ENCODE results near the gene TOMM20.
"Not testable (repeated sequence)": the region's sequence is repeated elsewhere in the genome, so short reads cannot be mapped to it uniquely, and the experiment has no call there.

Gene TOMM20

GRCh38 chr1:235073968-235074522, 54.6 kb downstream of the TOMM20 start:
- H3K9ac ChIP-seq (ENCODE audit: insufficient read length), result no peak overlapping the region
- no peak for DNase-seq (ENCODE audit: low read depth, low spot score)
- 0 out of 2 replicates have a peak overlapping the region, but pooled peaks have one; percentile 60 for H3K27ac ChIP-seq

GRCh38 chr1:235073331-235073967, 55.2 kb downstream of the TOMM20 start:
- Histone ChIP-seq H3K4me3 (no peak overlapping the region), H3K27ac (no peak overlapping the region), H3K36me3 (ENCODE audit: insufficient read depth, low read length) (no peaks in the 10 kb centered on the region), H3K9ac (ENCODE audit: insufficient read length) (no peak overlapping the region), H3K9me3 (ENCODE audit: low read depth, low read length) (no peaks in the 10 kb centered on the region)
- no peak for TF ChIP-seq FOXP2 (optimal IDR thresholded peaks at IDR 0.05; ENCODE audit: control extremely low read depth, extremely low read length, insufficient read depth)
- TF ChIP-seq EZH2 (IDR thresholded peaks at IDR 0.05), result no peak
- no peak for TF ChIP-seq POLR2AphosphoS5 (IDR thresholded peaks at IDR 0.05; ENCODE audit: borderline replicate concordance, low read depth, low read length)
- DNase-seq (ENCODE audit: low read depth, low spot score), result no peak

More at GRCh38 chr1:235073968-235074522, 54.6 kb downstream of the TOMM20 start:
- Histone ChIP-seq H3K36me3 (ENCODE audit: insufficient read depth, low read length) (no peaks in the 10 kb centered on the region), H3K4me3 (no peak overlapping the region), H3K9me3 (ENCODE audit: low read depth, low read length) (no peaks in the 10 kb centered on the region)
- TF ChIP-seq FOXP2 (optimal IDR thresholded peaks at IDR 0.05; ENCODE audit: control extremely low read depth, extremely low read length, insufficient read depth) (no peak), POLR2AphosphoS5 (IDR thresholded peaks at IDR 0.05; ENCODE audit: borderline replicate concordance, low read depth, low read length) (no peak), EZH2 (IDR thresholded peaks at IDR 0.05) (no peak)

GRCh38 chr1:235072577-235072976, 56.1 kb downstream of the TOMM20 start:
- DNase-seq (ENCODE audit: low read depth, low spot score); H3K4me3 ChIP-seq; H3K9ac ChIP-seq (ENCODE audit: insufficient read length); H3K36me3 ChIP-seq (ENCODE audit: insufficient read depth, low read length); H3K27ac ChIP-seq; H3K9me3 ChIP-seq (ENCODE audit: low read depth, low read length): not testable (repeated sequence)

- no peak for TF ChIP-seq POLR2AphosphoS5 (IDR thresholded peaks at IDR 0.05; ENCODE audit: borderline replicate concordance, low read depth, low read length)
- no peak for TF ChIP-seq FOXP2 (optimal IDR thresholded peaks at IDR 0.05; ENCODE audit: control extremely low read depth, extremely low read length, insufficient read depth)
- no peak for TF ChIP-seq EZH2 (IDR thresholded peaks at IDR 0.05)
- no peak overlapping the region for H3K4me3 ChIP-seq
- no peak for DNase-seq (ENCODE audit: low read depth, low spot score)
- H3K9ac ChIP-seq (ENCODE audit: insufficient read length), result no peak overlapping the region
- H3K36me3 ChIP-seq (ENCODE audit: insufficient read depth, low read length), result no peaks in the 10 kb centered on the region
- no peak overlapping the region for H3K27ac ChIP-seq
- H3K9me3 ChIP-seq (ENCODE audit: low read depth, low read length), result no peaks in the 10 kb centered on the region
These were observed 56.5 kb downstream of the TOMM20 start for GRCh38 chr1:235072096-235072495.

GRCh38 chr1:235070819-235071218, 57.8 kb downstream of the TOMM20 start:
- H3K27ac ChIP-seq, result no peak overlapping the region
- no peak overlapping the region for H3K9ac ChIP-seq (ENCODE audit: insufficient read length)
- H3K36me3 ChIP-seq (ENCODE audit: insufficient read depth, low read length), result no peaks in the 10 kb centered on the region
- H3K4me3 ChIP-seq, result no peak overlapping the region
- H3K9me3 ChIP-seq (ENCODE audit: low read depth, low read length), result no peaks in the 10 kb centered on the region
- TF ChIP-seq POLR2AphosphoS5 (IDR thresholded peaks at IDR 0.05; ENCODE audit: borderline replicate concordance, low read depth, low read length), result no peak
- TF ChIP-seq FOXP2 (optimal IDR thresholded peaks at IDR 0.05; ENCODE audit: control extremely low read depth, extremely low read length, insufficient read depth), result no peak
- TF ChIP-seq EZH2 (IDR thresholded peaks at IDR 0.05), result no peak
- no peak for DNase-seq (ENCODE audit: low read depth, low spot score)

- TF ChIP-seq POLR2AphosphoS5 (IDR thresholded peaks at IDR 0.05; ENCODE audit: borderline replicate concordance, low read depth, low read length) (no peak), FOXP2 (optimal IDR thresholded peaks at IDR 0.05; ENCODE audit: control extremely low read depth, extremely low read length, insufficient read depth) (no peak), EZH2 (IDR thresholded peaks at IDR 0.05) (no peak)
- Histone ChIP-seq H3K9me3 (ENCODE audit: low read depth, low read length) (no peaks in the 10 kb centered on the region), H3K9ac (ENCODE audit: insufficient read length) (no peak overlapping the region), H3K36me3 (ENCODE audit: insufficient read depth, low read length) (no peaks in the 10 kb centered on the region), H3K27ac (no peak overlapping the region), H3K4me3 (no peak overlapping the region)
- DNase-seq (ENCODE audit: low read depth, low spot score), result no peak
These were observed 58.8 kb downstream of the TOMM20 start for GRCh38 chr1:235069577-235070563.

GRCh38 chr1:235069176-235069575, 59.5 kb downstream of the TOMM20 start:
- no peak overlapping the region for H3K4me3 ChIP-seq
- no peak for DNase-seq (ENCODE audit: low read depth, low spot score)
- no peaks in the 10 kb centered on the region for H3K36me3 ChIP-seq (ENCODE audit: insufficient read depth, low read length)
- H3K27ac ChIP-seq, result no peak overlapping the region
- no peak for TF ChIP-seq POLR2AphosphoS5 (IDR thresholded peaks at IDR 0.05; ENCODE audit: borderline replicate concordance, low read depth, low read length)
- TF ChIP-seq EZH2 (IDR thresholded peaks at IDR 0.05), result no peak
- no peak for TF ChIP-seq FOXP2 (optimal IDR thresholded peaks at IDR 0.05; ENCODE audit: control extremely low read depth, extremely low read length, insufficient read depth)
- no peak overlapping the region for H3K9ac ChIP-seq (ENCODE audit: insufficient read length)
- no peaks in the 10 kb centered on the region for H3K9me3 ChIP-seq (ENCODE audit: low read depth, low read length)

Measured in SK-N-MC (cell line).